Measurements from ENCODE around the gene SPRY1. TPM values are rescaled to one million over a fixed set of nuclear protein-coding genes. Genes with fewer than 3 reads are reported as not detected.

The SPRY1 gene
- total RNA-seq, 1 donor from 2014 or later, result 9.5 TPM

DNA sequence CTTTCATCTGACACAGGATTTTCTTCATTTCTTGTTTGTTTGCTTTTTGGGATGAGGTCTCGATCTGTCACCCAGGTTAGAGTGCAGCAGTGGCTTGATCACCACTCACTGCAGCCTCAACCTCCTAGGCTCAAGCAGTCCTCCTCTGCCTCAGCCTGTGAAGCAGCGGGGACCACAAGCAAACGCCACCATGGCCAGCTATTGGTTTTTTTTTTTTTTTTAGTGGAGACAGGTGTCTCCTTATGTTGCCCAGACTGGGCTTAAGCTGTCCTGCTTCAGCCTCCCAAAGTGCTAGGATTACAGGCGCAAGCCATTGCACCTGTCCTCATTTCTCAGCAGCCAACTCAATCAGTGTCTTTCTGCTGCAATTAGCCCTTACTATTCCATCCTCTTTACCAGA is 10.3 kb downstream of the SPRY1 start:
- intact Hi-C loops (cut with micrococcal nuclease), result no loop called here

DNA sequence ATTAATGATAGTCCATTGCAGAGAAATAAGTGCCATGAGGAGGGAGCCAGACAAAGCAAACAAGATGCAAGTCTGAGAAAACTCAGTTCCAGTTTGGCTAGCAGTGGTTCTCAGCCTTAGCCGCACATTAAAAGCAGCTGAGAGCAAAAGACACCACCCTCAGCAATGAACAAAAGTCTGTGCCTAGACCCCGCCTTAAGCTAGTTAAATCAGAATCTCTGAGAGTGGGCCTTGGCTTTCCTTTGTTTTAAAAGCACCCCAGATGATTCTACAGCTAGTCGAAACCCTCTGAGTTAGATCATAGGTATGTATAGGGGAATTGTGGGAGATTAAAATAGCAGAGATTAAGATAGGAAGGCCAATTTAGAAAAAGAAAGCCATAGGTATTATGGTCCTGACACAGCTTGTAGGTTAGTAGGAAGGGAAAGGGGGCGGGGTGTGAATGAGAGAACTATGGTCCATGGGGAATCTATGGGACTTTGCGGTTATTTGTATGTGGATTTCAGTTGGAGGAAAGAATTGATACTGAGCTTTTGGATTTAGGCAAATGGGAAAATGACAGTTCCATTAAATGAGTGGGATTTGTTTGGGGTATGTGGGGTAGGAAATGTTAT is 12.0 kb downstream of the SPRY1 start:
- intact Hi-C loops (cut with micrococcal nuclease), result no loop called here

DNA sequence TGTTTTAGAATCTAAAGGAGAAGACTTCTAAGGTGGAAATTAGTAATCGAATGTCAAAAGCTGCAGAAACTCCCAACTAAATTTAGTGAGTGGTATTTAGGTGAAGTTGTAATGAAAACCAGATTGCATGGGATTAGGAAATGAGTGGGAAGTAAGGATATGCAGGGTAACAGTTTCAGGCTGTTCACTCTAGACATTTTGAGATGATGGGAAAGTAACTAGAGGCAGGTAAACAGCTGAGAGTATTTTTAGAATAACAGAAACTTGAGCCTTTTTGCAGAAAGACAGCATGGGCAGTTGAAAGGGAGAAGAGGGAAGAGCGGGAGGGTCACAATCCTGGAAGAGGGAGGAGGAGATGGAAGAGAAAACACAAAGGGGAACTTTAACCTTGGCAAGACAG is 12.7 kb downstream of the SPRY1 start:
- intact Hi-C loops (cut with micrococcal nuclease), result no loop called here

DNA sequence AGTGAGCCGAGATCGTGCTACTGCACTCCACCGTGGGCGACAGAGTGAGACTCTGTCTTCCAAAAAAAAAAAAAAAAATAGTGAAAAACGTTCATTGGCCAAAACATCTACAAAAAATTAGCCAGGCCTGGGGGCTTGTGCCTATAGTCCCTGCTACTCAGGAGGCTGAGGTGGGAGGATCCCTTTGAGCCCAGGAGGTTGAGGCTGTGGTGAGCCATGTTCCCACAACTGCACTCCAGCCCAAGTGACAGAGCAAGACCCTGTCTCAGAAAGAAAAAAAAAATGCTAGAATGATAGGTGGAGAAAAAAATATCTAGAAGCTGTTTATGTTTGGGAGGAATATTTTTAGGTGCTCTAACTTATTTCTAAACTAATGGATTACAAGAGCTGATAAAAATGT is 14.9 kb downstream of the SPRY1 start:
- intact Hi-C loops (cut with micrococcal nuclease), result loop anchor here (5.0 kb wide), 1 partner anchor 36 kb away; no protein-coding TSS in a partner anchor

DNA sequence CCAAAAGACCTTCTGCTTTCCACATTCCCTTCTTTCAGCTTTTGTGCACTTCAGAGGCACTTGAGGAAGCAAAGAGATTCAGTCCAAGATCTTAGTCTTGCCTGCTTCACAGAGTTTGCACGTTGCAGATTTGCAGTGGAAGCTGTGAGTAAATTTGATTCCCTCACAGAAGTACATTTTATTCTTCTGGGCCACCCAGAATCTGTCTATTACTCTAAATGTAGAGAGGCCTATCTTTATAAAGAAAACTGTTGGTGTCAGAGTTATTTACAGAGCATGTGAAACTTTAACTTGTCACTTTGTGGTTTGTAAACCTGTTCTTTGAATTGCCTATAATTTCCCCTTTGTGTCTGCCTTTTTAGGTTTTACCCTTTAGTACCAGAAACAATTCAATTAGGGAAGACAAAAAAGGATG is 15.5 kb downstream of the SPRY1 start:
- intact Hi-C loops (cut with micrococcal nuclease), result loop anchor here (1.0 to 5.0 kb wide), 2 partner anchors 9 to 35 kb away; no protein-coding TSS in a partner anchor

DNA sequence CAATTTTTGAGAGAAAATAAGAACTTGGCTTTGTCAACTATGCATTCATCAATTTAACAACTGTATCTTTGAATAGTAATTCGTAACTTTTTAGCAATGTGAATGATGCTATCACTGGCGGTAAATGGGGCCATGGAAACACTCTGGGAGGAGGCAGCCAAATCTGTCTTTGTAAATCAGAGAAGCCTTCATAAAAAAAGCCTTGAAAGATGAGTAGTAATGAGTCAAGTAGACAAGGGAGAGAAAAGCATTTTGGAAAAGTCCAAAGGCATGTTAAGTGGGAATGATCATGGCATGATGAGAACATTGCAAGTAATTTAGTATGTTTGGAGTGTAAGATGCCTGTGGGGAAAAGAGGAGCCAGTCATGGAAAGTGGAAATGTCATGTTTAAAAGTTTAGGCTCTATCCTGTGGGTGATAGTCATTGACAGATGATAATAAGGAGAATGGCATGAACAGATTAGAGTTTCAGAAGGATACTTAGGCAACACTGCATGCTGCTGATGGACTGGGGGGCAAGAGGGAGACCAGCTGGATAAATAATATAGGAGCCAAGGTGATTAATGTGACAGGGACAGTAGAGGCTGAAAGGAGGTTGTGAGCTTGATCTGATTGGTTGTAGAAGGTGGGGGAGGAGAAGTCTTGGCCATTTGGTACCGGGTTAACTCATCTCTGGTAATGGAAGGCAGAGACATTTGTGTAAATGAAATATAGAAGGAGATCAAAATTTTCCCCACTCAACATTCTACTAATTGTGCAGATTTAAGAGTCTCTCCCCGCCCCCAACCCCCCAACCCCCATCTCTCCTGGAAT is 16.3 kb downstream of the SPRY1 start:
- intact Hi-C loops (cut with micrococcal nuclease), result loop anchor here (1.0 to 5.0 kb wide), 3 partner anchors 8 to 34 kb away; no protein-coding TSS in a partner anchor

DNA sequence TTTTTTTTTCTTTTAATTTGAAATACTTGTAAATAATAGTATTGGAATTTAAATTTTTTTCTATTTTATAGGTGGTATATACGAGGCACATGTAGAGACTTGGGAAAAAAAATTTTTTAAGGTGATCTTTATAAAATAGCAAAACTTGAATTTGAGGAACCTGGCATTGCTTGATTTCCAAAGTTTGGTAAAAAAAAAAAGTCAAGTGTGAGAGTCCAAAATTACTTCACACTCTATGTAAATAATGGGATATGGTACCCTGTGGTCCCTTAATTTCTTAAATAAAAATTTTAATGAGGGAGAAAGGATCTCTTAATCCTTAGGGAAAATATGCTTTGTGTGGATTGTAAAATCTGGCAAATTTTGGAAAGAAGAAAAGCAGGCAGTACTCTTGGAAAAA is 19.0 kb downstream of the SPRY1 start:
- intact Hi-C loops (cut with micrococcal nuclease), result loop anchor here (5.0 kb wide), 1 partner anchor 92 kb away; no protein-coding TSS in a partner anchor

DNA sequence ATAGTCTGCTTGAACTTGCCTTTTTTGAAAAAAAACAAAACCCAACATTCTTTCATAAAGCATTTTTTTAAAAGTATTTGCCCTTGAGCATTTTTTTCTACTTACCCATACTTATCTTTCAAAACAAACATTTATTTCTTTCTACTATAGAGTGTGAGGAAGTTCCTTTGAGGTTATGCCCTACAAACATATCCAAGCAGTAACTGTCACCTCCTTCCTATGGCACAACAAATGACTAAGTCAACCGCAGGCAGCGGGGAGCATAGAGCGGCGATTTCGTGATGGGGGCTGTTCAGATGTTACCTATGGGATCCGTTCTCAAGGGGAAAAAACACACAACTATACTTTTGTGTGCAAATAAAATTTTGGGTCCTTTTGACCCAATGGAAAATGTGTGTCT is 19.4 kb downstream of the SPRY1 start:
- intact Hi-C loops (cut with micrococcal nuclease), result loop anchor here (1.0 to 5.0 kb wide), 3 partner anchors 17 to 91 kb away; no protein-coding TSS in a partner anchor

DNA sequence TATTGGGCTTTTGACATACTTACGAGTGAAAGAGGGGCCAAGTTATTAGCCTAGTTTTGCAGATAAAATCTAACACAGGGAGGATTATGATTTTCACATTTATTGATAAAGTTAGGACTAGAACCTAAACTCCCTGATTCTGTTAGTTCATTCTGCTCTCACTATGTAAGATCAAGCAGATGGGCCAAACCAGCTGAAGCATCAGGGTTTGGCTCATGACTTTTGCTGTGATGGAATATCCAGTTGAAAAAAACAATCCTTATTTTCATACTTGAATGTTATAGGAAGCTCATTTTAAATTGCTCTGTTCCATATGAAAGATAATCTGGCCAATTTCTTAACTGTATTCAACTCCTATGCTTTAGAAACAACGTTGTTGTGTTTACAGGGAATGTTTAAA is 21.2 kb downstream of the SPRY1 start:
- intact Hi-C loops (cut with micrococcal nuclease), result loop anchor here (2.0 to 5.0 kb wide), 2 partner anchors 61 to 89 kb away; no protein-coding TSS in a partner anchor

DNA sequence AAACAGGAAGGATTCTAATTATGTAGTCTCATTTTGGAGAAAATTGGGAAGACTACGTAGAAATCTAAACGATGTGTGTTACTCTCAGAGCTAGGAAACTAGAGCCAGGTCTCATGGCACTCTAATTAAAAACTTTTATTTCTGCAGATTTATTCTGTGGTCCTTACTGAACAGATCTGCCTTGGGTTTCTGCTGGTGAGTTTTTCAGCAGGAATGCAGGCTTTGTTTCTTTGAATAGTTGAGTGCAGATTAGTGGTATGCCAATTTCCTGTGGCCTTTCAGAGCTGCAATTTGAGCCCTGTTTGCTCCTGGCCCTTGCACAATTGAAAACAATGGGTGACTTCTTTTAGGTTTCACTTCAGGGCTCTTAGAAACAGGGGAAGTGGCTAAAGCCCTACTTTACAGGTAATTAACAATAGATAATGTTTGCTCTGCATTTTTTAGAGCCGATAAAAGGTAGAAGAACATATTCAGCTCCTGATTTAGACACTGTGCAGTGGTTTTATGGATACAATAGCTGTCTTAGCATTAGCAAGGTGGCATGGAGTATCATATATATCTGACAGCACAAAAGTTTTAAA is 21.8 kb downstream of the SPRY1 start:
- intact Hi-C loops (cut with micrococcal nuclease), result loop anchor here (5.0 kb wide), 1 partner anchor 89 kb away; no protein-coding TSS in a partner anchor

DNA sequence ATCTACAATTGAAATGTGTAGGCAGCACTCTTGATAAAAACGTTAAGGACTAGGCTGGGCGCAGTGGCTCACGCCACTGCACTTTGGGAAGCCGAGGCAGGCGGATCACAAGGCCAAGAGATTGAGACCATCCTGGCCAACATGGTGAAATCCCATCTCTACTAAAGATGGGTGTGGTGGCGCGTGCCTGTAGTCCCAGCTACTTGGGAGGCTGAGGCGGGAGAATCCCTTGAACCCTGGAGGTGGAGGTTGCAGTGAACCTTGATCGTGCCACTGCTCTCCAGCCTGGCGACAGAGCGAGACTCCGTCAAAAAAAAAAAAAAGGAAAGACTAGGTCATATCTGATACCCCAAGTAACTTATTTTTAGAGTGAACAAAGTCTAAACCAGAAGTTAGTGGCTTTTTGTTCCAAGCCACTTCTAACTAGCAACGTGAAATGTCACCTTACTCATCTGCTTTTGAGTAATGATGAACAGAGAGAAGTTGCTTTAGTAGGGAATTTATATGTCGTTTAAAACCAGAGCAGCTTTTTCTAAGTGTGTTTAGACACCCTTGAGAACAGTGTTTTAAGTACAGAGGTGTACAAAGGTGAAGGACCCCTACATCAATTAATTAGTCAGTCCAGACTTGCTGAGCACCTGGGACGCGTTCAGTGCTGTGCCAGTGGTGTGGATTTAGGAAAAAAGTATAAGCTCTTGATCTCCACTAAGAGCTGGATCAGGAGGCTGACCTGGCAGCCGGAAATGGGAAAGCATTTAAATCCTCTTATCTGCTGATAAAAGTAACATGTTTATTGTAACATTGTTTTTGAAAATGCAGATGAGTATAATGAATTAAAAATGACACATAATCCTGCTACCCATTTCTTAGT is 23.5 kb downstream of the SPRY1 start:
- intact Hi-C loops (cut with micrococcal nuclease), result loop anchor here (1.0 to 5.0 kb wide), 3 partner anchors 21 to 87 kb away; no protein-coding TSS in a partner anchor

DNA sequence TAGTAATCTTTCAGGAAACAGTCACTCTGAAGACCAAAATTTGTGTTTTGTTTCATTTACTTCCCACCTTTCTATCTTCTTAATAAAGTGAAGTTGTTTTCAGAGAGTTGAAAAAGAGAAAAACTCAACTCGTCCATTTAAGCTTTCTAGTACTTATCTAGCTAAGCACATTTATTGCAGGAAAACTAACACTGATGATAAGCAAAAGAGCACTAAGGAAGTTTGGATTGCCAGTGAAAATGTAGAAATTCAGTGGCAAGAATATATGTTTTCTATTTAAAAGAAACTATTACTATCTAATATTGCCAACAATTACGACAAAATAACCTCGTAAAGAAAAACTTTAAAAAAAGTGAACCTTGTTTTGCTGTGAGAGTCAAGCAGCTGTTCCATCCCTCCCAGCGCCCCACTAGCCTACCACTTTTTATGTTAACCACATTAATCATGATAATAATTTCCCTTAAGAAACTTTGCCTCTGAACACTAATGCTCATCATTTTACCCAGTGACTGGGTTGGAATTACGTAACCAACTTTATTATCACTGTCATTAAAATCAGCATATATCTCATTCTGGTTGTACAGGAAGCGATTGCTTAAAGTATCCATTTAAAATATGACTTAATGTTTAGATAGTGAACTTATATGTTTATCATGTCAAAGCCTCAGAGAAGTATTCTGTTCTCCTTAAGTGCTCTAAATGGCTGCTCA is 24.8 kb downstream of the SPRY1 start:
- intact Hi-C loops (cut with micrococcal nuclease), result loop anchor here (1.0 to 2.0 kb wide), 2 partner anchors 9 to 23 kb away; no protein-coding TSS in a partner anchor

DNA sequence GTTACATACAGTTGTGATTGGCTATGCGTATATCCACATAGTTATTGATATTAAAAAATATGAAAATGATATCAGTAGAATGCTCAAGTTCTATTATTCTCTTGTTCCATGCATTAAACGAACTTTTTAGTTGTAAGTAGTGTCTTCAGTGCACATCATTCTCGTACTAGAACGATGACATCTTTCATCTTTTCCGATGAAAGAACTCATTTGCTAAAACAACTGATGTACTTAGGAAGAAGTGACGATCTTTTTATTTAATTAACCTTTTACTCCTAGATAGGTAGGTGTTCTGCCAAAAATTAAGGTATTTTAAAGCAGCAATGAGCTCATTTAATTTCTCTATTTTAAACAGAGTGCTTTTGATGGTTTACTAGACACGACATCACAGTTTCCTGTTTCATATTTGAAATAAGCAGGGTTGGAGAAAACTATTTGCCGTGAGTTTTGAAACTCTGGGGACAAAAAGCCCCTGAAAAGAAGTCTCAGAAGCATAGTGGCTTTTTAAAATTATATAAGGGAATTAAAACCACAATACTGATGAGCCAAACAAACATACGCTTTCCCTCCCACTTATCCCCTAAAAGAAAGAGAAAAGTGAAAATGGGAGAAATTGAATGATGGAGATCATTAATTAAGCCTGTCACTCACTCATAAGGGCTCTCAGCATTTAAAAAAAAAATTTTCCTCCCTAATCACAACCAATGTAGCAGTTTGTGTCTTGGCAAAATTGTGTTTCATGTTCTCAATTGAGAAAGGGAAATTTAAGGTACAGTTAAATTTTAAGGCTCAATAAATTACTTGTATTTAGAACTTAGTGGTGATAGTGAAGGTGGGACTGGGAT is 25.6 kb downstream of the SPRY1 start:
- intact Hi-C loops (cut with micrococcal nuclease), result loop anchor here (1.0 to 2.0 kb wide), 2 partner anchors 10 to 23 kb away; no protein-coding TSS in a partner anchor

DNA sequence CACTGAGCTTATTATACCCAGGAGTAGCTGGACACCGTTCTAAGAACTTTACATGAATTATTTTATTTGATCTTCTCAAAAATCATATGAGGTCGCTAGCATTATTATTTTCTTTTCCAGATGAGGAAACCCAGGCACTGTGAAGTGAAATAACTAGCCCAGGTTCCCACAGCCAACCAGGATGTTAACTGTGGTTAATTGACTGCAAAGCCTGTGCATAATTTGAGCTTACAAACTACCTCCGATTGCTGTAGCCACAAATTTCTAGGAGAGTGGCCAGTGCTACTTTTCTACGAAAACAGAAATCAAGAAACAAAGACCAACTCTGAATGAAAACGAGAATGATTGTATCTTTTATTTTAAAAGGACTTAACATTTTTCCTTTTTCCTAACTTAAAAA is 27.2 kb downstream of the SPRY1 start:
- intact Hi-C loops (cut with micrococcal nuclease), result no loop called here

DNA sequence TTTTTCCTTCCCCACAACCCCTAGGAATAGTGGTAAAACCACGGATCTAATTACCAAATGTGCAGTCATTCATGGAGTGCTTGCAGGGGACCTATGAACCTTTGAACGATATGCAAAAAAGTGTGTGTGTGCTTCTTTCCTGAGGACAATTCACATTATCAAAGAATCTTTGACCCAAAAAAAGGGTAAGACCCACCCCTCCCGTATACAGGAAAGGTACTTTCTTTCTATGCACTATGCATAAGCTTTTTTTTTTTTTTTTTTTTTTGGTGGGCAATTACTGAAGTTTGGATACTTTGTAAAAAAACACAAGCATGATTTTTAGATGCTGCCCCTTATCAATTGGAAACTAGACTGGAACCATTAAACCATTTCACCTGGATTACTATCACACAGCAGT is 31.4 kb downstream of the SPRY1 start:
- intact Hi-C loops (cut with micrococcal nuclease), result no loop called here

DNA sequence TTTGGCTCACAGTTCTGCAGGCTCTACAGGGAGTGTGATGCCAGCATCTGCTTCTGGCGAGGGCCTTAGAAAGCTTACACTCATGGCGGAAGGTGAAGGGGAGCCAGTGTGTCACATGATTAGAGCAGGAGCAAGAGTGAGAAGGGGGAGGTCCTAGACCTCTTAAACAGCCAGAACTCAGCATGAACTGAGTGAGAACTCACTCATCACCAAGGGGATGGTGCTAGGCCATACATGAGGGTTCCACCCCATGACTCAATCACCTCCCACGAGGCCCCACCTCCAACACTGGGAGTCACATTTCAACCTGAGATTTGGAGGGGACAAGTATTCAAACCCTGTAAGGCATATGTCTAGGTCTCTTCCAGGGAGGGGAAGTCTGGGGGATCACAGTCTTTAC is 33.4 kb downstream of the SPRY1 start:
- intact Hi-C loops (cut with micrococcal nuclease), result no loop called here

DNA sequence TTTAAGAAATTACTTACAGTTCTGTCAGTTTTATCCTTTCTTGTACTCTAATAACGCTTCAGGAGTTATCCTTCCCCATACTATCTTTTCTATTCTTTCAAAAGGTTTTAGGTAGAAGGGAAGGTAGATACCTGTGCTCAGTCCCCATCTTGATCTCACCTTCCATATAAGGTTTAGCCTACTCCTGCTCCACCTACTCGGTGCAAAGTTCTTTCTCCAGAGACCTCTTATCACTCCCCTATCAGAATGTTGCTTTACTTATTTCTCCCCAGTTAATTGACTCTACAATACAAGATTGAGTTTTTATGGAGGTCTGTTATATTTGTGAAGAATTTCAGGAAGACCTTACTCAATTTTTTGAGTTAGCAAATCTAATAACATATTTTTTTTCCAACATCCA is 33.9 kb downstream of the SPRY1 start:
- intact Hi-C loops (cut with micrococcal nuclease), result no loop called here

DNA sequence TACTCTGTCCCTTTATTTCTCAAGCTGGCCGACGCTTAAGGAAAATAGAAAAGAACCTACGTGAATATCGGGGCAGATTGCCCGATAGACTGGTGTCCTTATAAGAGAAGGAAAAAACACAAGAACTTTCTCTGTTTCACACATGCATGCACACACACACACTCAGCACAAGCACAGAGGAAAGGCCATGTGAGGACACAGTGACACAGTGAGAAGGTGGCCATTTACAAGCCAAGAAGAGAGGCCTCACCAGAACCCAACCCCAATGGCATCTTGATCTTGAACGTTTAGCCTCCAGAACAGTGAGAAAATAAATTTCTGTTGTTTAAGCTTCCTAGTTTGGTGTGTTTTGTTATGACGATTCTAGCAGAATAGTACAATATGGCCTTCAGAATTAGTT is 37.0 kb downstream of the SPRY1 start:
- intact Hi-C loops (cut with micrococcal nuclease), result no loop called here

DNA sequence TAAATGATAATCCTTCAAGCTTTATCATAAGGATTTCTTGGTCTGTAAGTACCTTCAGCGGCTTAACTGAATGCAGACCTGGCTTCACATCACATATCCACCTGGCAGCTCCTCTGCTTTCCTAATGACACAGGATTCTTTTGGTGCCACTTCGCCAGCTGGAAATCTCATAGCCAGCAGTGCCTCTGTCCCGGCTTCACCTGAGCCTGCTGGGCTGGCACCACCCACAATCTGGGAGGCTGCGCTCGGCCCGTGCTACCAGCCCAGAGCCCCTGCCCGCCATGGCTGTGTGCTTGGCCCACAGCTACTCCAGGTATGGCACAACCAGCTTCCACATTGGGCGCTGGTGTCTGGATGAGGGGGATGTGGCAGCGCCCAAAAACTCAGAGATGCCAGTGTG is 37.4 kb downstream of the SPRY1 start:
- intact Hi-C loops (cut with micrococcal nuclease), result no loop called here
